HL-60/S4 treated with retinoic acid at 250 ng/mL for 4 days and 3 days (cell line): ENCODE data around the gene ADORA2A.

ENCODE experiments used
- in situ Hi-C: fragments of 300-500 bp; cut with MboI; formaldehyde crosslinking; loops from 2 replicates; pipeline ENCODE4 v1.7.0; 2022; ENCODE audit warnings: low sequenced_read_pairs

Gene ADORA2A

DNA sequence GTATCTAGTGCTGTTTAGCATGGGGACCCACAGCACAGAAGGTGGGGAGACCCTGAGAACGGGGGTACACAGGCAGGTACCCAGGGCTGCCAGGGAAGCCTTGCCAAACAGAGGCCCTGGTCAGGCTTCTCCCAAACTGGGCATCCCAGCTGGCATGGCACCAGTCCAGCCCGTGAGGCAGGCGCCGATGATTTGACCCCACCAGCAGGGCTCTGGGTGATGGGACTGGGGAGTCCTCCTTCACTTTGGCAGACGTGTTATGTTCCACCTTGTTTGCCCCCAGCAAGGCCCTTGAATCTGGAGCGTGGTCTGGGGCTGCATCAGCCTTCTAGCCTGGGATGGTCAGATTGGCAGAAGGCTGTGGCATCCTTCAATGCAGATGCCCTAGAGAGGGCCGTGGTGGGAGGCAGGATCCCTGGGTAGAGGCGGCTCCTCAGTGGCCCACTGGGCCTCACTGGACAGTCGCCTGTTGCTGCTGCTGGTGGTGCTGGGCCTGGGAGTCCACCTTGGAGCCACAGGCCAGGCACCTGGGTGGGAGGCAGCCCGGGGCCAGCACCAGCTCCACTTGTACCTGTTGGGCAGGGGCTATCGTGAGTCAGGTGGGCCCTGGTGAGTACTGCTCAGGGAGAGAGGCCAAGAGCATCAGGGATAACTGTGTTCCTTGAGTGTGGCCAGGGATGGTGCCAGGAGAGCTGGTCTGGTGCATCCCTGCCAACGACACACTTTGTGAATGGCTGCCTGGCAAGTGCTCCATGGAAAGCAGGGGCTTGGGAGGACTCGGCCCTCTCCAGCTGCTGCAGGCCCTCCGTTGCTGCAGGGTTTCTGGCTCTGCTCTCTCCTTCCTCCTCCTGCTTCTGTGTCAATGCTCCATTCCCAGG, 3.3 kb downstream of the ADORA2A start:
- in situ Hi-C loops = no loop called here

DNA sequence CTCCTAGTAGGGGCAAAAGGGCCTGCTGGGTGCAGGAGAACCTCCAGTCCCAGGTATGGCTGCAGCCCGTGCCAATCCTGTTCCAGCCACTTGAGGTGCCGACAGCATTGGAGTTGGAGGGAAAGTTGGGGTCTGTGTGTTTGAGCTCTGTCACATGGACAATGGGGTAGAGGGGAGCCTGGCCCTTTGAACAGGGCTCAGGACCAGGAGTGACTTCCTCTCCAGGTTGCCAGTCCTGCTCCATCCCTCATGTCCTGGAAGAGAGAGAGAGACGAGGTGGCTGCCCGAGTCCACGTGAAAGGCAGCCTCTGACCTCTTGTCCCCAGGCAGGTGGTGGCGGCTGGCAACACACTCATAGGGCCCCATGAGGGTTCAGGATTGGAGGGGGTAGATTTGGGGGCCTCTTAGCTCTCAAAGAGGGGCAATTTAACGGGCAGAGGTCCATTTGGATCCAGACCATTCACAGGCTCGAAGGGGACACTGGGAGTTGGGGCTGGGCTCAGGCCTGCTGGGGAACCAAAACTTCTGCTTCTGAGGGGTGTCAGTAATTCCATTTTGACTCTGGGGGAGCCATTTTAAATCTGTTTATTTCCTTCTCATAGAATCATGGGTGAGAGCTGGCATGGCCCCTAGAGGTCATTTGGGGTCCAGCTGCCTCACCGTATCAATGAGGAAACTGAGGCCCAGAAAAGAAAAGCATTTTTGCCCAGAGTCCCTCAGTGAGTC, 4.1 kb downstream of the ADORA2A start:
- in situ Hi-C loops = no loop called here

DNA sequence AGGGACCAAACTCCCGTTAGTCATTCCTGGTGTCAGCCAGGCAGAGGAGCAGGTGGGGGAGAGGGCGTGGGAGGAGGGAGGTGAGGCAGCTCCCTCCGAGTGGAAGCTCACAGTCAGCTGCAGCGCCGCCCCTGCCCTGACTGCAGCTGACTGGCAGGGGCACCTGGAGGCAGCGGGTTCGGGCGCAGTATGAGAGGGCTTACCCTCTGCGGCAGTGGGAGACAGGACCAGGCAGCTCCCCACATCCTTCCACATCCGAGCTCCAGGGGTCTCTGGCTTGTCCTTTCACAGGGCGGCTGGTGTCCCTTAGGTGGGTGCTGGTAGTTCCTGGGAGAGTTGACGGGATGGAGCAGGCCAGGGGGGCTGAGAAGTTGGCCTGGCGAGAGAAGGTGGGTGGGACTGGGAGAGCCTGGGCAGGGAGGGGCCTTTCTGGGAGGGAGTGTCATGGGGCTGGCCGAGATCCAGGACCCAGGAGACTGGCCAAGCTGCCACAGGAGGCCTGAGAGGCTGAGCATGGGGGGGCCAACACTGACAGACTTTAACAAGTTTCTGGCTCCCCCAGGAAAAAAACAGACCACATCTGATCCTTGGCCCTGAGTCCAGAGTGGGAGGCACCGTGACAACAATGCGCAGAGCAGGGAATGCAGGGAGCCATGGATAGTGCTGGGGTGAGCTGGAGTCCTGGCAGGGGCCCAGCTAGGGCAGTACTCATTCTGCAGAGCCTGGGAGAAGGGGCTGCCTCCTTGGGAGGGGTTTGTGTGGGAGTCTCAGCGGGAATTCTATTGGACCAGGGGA, 4.9 kb downstream of the ADORA2A start:
- in situ Hi-C loops = no loop called here

DNA sequence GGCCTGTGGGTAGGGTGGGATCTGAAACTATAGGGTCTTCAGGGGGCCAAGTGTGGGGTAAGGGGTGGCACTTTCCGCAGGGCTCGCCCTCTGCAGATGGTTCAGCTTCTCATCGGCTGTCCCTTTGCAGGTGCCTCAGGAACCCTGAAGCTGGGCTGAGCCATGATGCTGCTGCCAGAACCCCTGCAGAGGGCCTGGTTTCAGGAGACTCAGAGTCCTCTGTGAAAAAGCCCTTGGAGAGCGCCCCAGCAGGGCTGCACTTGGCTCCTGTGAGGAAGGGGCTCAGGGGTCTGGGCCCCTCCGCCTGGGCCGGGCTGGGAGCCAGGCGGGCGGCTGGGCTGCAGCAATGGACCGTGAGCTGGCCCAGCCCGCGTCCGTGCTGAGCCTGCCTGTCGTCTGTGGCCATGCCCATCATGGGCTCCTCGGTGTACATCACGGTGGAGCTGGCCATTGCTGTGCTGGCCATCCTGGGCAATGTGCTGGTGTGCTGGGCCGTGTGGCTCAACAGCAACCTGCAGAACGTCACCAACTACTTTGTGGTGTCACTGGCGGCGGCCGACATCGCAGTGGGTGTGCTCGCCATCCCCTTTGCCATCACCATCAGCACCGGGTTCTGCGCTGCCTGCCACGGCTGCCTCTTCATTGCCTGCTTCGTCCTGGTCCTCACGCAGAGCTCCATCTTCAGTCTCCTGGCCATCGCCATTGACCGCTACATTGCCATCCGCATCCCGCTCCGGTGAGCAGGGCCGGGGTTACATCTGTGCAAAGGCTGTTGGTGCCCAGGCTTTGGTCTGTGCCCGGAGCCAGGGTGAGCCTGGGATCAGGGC, 5.8 kb downstream of the ADORA2A start:
- in situ Hi-C loops = no loop called here

DNA sequence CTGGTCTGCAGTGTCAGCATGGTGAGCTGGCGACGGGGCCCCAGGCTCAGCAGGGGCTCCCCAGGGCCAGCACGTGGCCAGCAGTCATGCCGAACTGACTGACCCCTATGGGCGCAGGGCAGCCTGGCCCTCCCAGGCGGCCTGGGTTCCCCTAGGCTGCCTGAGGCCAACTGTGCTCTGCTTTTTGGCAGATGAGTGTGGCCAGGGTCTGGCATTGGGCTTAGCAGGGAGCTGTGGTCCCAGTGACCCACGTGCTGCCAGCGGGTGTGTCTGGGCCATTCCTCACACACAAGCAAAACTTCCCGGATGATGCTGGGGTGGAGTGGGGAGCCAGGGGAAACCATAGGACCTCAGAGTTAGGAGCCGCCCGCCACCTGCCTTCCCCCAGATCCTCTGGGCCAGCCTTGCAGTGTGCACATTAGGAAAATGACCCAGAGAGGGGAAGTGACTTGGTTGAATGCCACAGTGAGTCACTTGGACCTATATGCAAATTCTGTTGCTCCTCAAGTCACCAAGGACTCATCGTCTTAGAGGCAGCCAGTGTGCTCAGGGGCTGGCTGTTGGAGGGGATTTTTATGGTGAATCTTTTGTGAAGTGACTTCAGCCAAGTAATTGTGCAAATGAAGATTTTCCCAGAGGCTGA, 6.5 kb downstream of the ADORA2A start:
- in situ Hi-C loops = no loop called here

DNA sequence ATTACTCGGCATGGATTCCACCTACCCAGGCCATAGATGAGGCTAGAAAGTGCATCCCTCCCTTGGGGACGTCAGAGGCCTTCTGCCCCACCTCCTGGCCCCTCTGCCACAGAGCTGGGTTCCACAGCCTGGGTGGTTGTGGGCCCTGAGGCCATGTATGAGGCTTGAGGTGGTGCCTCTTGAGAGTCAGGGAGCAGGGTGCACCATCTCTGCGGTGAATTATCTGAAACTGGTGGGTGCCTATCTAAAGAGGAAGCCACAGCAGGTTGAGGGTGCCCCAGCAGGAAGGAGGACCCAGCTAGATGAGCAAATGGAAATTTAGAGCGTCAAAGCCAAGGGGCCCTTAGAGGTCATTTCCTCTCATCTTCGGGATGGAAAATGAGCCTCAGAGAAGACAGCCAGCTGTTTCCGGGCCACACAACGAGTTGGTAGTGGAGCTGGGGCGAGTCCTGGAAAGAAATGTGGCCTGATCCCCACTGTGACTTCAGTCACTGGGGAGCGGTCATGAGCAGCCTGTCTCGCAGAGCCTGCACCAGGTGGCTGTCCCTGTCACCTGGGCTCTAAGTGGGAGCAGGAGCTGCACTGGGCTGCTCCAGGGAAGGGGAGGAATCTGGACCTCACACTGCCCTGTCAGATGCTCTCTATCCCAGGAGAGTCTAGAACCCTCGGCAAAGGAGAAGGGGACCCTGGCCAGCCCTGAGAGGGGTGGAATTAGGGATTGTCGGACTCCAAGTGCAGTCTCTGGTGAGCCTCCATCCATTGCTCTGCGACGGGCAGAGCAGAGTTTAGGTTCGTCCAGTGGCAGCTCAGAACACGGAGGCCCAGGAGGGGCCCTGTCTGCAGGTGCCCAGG, 7.3 kb downstream of the ADORA2A start:
- in situ Hi-C loops = no loop called here

DNA sequence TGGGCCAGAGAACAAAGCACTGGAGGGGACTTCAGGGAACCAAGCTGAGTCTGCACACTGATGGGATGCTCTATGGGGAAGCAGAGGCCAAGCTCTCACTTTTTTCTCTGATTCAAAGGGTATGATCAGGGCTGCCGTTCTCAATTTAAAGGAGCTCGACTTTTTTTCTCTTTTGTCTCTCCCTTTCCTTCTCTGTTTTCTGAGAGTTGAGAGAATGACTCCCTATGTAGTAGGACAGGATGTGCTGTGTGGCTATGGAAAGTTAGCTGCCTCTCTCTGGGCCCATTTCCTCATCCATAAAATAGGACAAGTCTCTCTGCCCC, 7.9 kb downstream of the ADORA2A start:
- in situ Hi-C loops = no loop called here

DNA sequence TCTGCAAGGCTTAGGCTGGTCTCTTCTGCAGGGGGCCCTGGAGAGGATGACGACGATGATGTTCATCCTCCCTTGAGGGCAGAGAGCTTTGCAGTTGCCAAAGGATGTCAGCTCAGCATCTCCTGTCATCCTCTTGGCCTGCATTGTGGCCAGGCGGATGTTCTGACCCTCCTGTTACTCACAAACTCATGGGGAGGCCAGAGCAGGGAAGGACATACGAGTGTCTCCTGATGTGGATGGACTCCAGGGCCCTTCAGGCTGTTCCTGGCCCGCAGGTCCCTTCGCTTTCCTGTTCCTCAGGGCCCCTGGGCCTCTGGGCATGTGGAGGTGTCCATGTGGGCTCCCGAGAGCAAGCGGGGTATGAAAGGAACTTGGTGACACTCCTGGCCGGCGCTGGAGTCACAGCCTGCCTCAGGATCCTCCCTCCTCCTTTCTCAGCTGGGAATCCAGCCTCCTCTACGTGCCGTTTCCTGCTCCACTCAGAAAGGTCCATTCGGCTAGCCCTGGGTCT, 8.5 kb downstream of the ADORA2A start:
- in situ Hi-C loops = no loop called here

DNA sequence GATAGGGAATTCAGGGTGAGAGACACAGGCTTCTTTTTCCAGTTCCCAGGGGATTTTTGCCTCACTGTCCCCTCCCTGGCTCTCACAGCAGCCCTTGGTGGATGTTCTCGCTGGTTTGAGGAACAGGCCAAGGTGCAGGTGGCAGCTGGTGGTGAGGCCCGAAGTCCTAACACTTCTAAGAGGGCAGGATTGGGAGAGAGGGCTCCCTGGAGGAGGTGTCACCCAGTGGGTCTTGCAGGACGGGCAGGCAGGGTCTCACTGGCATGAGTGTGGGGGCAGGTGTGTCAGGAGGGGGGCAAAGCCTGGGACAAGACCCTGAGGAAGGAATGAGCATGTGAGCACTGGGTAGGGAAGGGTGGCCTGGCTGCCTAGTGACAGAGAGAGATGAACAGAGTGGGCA, 9.2 kb downstream of the ADORA2A start:
- in situ Hi-C loops = no loop called here

DNA sequence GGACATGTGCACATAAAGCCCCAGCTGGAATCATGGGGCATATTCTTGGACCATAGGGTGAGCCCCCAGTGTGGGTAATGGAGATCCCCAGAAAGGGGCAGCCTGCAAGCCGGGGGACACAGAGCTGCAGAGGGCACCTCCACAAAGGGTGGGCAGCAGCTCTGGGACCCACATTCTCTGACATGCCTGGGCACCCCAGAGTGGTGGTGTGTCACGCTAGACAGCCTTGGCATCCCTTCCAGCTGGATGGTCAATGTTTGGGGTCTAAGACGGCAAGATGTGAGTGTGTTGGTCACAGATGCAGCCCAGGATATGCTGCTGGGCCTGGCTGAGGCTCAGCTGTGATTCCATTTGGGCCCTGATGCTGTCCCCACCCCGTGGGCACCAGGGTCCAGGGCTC, 9.7 kb downstream of the ADORA2A start:
- in situ Hi-C loops = no loop called here

DNA sequence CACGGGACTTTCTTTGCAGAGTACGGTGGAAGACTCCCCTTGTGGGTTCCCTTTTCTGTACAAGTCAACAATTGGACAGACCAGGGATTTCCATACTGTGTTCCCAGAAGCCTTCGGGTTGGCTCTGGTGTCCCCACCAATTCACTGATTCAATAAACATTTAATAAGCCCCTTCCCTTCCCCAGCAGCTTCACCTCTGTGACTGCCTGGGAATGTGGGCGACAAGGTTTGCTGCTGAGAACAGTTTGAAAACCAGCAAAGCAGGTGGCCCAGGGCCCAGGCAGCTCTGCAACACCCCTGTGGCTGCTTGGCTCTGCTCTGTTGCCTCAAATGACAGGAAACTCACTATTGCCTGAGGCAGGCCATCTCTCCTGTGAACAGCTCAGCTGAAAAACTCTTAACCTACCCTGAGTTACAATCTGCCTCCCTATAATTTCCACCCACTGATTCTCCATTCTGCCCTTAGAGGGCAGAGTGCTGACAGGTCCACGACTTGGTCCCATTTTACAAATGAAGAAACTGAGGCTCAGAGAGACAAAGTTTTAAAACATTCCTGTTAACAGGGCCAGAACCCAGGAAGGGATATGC, 10.4 kb downstream of the ADORA2A start:
- in situ Hi-C loops = no loop called here

DNA sequence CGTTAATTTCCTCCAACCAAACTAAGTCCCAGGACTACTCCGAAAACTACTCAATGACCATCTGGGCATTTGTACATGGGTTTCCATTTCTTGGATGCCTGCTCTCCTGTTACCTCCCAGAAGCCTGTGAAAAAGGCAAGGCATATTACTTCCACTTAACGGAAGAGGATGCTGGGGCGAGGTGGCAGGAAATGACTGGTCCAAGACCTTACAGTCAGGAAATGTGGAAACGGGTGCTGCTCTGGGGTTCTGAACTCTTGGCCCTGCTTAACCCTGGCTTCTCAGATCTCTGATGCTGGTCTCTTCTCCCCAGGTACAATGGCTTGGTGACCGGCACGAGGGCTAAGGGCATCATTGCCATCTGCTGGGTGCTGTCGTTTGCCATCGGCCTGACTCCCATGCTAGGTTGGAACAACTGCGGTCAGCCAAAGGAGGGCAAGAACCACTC, 12.9 kb downstream of the ADORA2A start:
- in situ Hi-C loops = no loop called here

DNA sequence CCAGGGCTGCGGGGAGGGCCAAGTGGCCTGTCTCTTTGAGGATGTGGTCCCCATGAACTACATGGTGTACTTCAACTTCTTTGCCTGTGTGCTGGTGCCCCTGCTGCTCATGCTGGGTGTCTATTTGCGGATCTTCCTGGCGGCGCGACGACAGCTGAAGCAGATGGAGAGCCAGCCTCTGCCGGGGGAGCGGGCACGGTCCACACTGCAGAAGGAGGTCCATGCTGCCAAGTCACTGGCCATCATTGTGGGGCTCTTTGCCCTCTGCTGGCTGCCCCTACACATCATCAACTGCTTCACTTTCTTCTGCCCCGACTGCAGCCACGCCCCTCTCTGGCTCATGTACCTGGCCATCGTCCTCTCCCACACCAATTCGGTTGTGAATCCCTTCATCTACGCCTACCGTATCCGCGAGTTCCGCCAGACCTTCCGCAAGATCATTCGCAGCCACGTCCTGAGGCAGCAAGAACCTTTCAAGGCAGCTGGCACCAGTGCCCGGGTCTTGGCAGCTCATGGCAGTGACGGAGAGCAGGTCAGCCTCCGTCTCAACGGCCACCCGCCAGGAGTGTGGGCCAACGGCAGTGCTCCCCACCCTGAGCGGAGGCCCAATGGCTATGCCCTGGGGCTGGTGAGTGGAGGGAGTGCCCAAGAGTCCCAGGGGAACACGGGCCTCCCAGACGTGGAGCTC, 13.5 kb downstream of the ADORA2A start:
- in situ Hi-C loops = no loop called here

DNA sequence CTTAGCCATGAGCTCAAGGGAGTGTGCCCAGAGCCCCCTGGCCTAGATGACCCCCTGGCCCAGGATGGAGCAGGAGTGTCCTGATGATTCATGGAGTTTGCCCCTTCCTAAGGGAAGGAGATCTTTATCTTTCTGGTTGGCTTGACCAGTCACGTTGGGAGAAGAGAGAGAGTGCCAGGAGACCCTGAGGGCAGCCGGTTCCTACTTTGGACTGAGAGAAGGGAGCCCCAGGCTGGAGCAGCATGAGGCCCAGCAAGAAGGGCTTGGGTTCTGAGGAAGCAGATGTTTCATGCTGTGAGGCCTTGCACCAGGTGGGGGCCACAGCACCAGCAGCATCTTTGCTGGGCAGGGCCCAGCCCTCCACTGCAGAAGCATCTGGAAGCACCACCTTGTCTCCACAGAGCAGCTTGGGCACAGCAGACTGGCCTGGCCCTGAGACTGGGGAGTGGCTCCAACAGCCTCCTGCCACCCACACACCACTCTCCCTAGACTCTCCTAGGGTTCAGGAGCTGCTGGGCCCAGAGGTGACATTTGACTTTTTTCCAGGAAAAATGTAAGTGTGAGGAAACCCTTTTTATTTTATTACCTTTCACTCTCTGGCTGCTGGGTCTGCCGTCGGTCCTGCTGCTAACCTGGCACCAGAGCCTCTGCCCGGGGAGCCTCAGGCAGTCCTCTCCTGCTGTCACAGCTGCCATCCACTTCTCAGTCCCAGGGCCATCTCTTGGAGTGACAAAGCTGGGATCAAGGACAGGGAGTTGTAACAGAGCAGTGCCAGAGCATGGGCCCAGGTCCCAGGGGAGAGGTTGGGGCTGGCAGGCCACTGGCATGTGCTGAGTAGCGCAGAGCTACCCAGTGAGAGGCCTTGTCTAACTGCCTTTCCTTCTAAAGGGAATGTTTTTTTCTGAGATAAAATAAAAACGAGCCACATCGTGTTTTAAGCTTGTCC, 14.3 kb downstream of the ADORA2A start:
- in situ Hi-C loops = no loop called here

DNA sequence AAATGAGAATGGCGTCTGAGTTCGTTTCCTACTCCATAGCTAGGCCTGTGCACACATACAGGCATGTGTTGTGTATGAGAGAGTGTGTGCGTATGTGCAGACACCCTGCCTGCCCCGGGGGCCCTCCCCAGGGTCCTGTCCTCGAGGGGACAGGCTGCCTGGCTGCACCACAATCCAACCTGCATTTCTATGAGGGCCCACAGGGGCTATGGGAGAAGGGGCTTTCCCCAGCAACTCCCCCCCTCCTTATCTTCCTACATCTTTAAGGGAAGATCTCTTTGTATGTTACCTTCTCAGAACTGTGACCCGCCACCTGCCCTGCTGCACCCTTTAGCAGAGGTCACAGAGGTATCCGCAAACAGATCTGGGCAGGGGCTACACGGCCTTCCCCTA, 14.9 kb downstream of the ADORA2A start:
- in situ Hi-C loops = no loop called here

DNA sequence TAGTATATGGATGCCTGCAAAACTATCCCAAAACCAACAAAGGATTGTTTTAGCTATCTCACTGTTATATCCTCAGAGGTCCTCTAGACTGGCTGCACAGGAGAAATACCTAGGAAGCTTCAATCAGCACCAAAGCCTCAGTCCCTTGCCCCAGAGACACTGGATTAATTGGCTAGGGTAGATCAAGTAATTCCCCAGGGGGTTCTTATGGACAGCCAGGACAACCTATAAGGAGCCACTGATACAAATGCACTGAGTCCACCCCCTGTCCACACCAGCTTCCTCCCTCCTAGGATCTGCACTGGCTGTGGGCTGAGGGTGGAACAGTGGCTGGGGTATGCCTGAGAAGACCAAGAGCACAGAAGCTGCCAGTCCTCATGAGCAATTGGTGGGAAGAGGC, 16.3 kb downstream of the ADORA2A start:
- in situ Hi-C loops = no loop called here

DNA sequence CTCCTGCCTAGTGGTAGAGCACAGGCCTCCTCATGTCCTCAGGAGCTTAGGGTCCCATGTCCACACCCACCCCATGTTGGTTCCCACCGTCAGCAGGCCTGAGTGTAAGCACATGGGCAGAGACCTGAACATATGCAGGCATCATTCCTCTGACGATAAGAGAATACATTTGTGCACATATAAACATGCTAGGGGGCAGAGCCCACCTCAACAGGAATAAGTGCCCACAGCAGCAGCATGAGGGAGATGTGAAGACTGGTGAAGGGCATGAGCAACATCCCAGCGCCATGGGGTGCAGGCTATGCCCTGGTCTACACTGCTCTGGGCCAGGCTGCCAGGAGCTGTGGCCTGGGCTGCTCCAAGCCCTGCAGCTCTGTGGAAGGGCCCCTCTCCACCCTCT, 16.9 kb downstream of the ADORA2A start:
- in situ Hi-C loops = no loop called here
